ENCODE measurements around the gene INS. TPM values are rescaled to one million over a fixed set of nuclear protein-coding genes. Genes with fewer than 3 reads are reported as not detected.

Gene INS
- total RNA-seq, 1 donor from 2014 or later = not detected

DNA sequence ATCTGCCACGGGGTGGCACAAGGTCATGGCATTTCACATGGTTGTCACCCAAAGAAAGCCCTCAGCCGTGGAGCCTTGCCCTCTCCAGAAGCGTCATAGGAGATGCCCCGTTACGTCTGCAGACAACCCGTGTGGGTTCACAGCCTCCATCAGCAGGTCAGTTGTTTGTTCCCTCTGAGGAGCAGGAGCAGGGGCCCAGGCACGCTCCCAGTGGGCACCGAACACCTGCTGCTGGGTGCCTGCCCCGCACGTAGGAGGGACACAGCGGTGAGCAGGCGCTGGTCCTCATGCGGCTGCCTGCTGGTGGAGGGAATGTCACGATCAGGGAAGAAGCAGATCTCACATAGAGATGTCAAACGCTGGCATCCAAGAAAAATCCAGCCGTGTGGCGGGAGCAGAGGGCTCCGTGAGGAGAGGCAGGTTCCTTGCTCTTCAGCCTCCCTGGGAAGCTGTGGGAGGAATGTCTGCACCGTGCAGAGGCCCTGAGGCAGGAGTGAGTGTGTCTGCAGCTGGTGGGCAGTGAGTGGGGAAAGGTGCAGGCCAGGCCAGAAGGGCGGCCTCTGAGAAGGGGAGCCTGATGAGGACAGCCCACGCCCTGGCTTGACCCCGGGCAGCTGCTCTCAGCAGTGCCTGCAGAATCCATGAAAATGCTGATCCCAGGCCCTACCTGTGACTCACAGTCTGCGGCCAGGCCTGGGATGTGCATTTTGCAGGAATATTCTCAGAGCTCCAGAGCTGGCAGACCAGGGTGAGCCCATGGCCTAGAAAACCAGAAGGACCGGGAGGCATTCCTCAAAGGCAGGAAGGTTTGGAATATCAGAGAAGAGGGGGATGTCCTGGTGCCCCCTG is 47.0 kb upstream of the INS start:
- Histone ChIP-seq H3K9me3 (no peaks in the 10 kb centered on the region), H3K27me3 (ENCODE audit: low read depth) (peaks cover 4% of the 10 kb centered on the region), H3K27ac (no peak overlapping the region), H3K4me3 (no peak overlapping the region), H3K36me3 (no peaks in the 10 kb centered on the region), H3K4me1 (no peaks in the 10 kb centered on the region)
- ATAC-seq (no peak), DNase-seq (no peak)
- intact Hi-C loops (cut with DNase I) = no loop called here
- TF ChIP-seq, protein P1, sequence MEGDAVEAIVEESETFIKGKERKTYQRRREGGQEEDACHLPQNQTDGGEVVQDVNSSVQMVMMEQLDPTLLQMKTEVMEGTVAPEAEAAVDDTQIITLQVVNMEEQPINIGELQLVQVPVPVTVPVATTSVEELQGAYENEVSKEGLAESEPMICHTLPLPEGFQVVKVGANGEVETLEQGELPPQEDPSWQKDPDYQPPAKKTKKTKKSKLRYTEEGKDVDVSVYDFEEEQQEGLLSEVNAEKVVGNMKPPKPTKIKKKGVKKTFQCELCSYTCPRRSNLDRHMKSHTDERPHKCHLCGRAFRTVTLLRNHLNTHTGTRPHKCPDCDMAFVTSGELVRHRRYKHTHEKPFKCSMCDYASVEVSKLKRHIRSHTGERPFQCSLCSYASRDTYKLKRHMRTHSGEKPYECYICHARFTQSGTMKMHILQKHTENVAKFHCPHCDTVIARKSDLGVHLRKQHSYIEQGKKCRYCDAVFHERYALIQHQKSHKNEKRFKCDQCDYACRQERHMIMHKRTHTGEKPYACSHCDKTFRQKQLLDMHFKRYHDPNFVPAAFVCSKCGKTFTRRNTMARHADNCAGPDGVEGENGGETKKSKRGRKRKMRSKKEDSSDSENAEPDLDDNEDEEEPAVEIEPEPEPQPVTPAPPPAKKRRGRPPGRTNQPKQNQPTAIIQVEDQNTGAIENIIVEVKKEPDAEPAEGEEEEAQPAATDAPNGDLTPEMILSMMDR (IDR thresholded peaks at IDR 0.05) = no peak

DNA sequence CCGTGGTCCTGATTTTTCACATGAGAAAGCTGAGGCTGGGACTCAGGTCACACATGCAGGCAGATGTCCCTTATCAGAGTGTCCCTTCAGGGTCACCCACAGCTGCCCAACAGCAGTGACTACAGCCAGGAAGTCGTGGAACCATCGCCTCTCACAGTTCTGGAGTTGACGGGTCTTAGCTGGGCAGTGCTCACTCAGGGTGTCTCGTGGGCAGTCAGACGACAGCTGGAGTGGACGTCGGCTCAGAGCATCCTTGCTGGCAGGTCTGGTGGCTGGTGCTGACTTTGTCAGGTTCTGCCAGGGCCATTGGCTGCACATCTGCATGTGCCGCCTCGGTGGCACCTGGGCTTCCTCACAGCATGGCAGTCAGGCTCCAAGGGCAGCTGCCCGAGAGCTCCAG is 46.2 kb upstream of the INS start:
- TF ChIP-seq, protein P1 (IDR thresholded peaks at IDR 0.05) = no peak
- intact Hi-C loops (cut with DNase I) = no loop called here
- no peak overlapping the region for H3K4me3 ChIP-seq
- H3K27ac ChIP-seq = no peak overlapping the region
- no peak for ATAC-seq
- H3K9me3 ChIP-seq = no peaks in the 10 kb centered on the region
- no peaks in the 10 kb centered on the region for H3K36me3 ChIP-seq
- peaks cover 4% of the 10 kb centered on the region for H3K27me3 ChIP-seq (ENCODE audit: low read depth)
- DNase-seq = no peak
- peaks cover 6% of the 10 kb centered on the region for H3K4me1 ChIP-seq

DNA sequence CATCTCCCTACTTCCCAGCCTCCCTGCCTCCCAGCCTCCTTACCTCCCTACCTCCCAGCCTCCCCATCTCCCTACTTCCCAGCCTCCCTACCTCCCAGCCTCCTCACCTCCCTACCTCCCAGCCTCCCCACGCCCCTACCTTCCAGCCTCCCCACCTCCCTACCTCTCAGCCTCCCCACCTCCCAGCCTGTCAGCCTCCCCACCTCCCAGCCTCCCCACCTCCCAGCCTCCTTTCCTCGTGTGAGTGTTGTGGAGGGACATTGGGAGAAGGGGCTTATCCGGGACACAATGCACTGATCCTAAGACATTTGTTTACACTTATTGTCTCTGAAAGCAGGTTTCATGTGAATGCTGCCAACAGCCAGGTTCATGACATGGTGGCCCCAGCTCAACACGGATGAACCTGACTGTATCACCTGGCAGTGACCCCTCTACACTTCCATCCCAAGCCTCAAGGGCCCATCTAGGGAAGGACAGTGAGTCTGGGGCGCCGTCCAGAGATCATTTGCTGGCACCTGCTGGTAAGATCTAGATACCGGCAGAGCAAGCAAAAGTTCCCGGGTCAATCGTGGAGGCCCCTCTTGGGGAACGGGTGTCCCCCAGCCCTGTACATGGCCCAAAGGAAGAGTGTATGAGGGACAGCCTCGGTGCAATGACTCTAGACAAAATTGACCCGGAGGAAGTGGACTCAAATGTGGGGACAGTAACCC is 45.1 kb upstream of the INS start:
- no peaks in the 10 kb centered on the region for H3K36me3 ChIP-seq
- DNase-seq (no peak), ATAC-seq (no peak)
- H3K4me1 ChIP-seq = peaks cover 7% of the 10 kb centered on the region
- H3K4me3 ChIP-seq = no peak overlapping the region
- H3K9me3 ChIP-seq = no peaks in the 10 kb centered on the region
- intact Hi-C loops (cut with DNase I) = no loop called here
- H3K27ac ChIP-seq = no peak overlapping the region
- TF ChIP-seq, protein P1 (IDR thresholded peaks at IDR 0.05) = no peak
- H3K27me3 ChIP-seq (ENCODE audit: low read depth) = peaks cover 4% of the 10 kb centered on the region

DNA sequence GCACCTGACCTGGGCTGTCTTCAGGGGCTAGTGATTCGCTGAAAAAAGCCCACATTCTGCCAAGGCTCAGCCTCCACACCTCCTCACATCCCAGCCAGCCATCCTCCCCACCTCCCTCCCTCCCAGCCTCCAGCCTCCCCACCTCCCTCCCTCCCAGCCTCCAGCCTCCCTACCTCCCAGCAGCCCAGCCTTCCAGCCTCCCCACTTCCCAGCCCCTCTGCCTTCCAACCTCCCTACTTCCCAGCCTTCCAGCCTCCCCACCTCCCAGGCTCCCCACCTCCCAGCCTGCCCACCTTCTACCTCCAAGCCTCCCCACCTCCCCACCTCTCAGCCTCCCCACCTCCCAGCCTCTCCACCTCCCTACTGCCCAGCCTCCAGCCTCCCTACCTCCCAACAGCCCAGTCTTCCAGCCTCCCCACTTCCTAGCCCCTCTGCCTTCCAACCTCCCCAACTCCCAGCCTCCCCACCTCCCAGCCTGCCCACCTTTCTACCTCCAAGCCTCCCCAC is 44.3 kb upstream of the INS start:
- no peak for DNase-seq
- peaks cover 7% of the 10 kb centered on the region for H3K4me1 ChIP-seq
- ATAC-seq = no peak
- no peaks in the 10 kb centered on the region for H3K36me3 ChIP-seq
- intact Hi-C loops (cut with DNase I) = no loop called here
- no peak overlapping the region for H3K27ac ChIP-seq
- TF ChIP-seq, protein P1 (IDR thresholded peaks at IDR 0.05) = no peak
- H3K27me3 ChIP-seq (ENCODE audit: low read depth) = peaks cover 4% of the 10 kb centered on the region
- H3K9me3 ChIP-seq = no peaks in the 10 kb centered on the region
- no peak overlapping the region for H3K4me3 ChIP-seq

DNA sequence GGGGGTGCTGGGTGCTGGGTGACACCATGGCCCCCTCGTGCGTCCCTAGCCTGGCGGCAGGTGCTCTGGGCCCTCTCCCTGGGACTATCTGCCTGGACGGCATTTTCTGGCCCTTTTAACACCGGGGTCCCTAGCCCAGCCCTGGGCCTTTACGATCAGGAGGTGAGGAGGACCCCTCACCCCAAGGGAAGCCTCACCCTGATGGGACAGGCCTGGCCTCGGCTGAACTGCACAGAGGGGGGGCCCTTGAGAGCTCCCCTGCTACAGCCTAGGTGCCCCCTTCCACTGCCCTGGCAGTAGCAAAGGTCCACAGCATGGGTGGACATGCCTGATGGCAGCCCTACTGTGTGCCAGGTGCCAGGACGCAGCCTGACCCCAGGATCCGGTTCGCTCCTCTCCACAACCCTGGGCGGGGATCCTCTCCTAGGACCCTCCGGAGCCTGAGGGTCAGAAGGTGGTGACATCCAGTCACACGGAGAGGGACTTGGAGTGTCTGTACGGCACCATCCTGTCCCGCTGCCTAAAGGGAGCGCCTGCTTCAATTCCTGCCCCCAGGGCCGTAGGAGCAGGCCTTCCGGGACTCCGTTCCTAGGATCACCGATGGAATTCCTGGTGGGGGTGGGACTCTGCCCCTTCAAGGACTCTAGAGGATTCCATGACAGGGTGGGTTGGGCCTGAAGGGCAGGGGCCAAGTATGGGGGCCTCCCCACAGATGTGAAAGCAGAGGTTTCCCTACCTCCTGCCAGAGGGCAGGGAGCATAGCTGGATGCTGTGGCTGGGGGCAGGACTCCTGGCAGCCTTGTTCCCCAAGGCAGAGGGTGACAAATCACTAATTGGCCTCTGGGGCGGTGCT is 43.6 kb upstream of the INS start:
- TF ChIP-seq, protein P1 (IDR thresholded peaks at IDR 0.05) = no peak
- DNase-seq (peak; percentile 36), ATAC-seq (no peak)
- Histone ChIP-seq H3K36me3 (no peaks in the 10 kb centered on the region), H3K27ac (no peak overlapping the region), H3K4me1 (peaks cover 7% of the 10 kb centered on the region), H3K27me3 (ENCODE audit: low read depth) (no peaks in the 10 kb centered on the region), H3K9me3 (no peaks in the 10 kb centered on the region), H3K4me3 (no peak overlapping the region)
- intact Hi-C loops (cut with DNase I) = no loop called here

Data from lower lobe of right lung (tissue), 2 donors.